AG10803 (cell line): ENCODE results near the gene MRPL41.
"Not testable (repeated sequence)": the region's sequence is repeated elsewhere in the genome, so short reads cannot be mapped to it uniquely, and the experiment has no call there.

Source experiments
- DNase-seq: peaks from one replicate; pipeline ENCODE4 v3.0.0; 2010; ENCODE audit warnings: low read depth
- H3K4me3 ChIP-seq: 2 replicates; pipeline ENCODE4 v1.5.1; 2011; ENCODE audit warnings: mild to moderate bottlenecking, low read length, control low read depth
- TF ChIP-seq, protein P1 (sequence below): conservative IDR thresholded peaks from 2 replicates; pipeline ENCODE4 v1.5.1; 2011; ENCODE audit warnings: mild to moderate bottlenecking, low read length, control low read depth, inconsistent platforms

Gene MRPL41

DNA sequence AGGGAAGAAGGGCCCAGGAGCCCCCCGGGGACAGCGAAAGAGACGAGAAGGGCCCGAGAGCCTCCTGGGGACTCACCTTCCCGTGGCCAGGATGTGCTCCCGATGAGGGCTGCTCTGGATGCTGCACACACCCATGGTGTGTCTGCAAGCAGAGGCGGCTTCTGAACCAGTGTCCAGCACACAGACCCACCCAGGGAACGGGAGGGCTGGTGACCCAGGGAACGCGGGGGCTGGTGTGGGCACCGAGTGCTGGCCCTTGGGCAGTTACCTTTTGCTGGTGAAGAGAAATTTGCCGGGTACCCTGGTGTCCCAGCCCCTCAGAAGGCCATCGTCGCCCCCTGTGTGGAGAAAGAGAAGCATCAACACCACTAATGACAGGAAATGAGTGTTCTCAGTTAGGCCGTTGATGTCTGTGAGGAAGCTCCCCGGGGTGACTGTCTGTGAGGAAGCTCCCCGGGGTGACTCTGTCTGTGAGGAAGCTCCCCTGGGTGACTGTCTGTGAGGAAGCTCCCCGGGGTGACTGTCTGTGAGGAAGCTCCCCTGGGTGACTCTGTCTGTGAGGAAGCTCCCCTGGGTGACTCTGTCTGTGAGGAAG lies 13.2 kb downstream of the MRPL41 start:
- no peak overlapping the region for H3K4me3 ChIP-seq
- no peak for DNase-seq
- TF ChIP-seq, protein P1, sequence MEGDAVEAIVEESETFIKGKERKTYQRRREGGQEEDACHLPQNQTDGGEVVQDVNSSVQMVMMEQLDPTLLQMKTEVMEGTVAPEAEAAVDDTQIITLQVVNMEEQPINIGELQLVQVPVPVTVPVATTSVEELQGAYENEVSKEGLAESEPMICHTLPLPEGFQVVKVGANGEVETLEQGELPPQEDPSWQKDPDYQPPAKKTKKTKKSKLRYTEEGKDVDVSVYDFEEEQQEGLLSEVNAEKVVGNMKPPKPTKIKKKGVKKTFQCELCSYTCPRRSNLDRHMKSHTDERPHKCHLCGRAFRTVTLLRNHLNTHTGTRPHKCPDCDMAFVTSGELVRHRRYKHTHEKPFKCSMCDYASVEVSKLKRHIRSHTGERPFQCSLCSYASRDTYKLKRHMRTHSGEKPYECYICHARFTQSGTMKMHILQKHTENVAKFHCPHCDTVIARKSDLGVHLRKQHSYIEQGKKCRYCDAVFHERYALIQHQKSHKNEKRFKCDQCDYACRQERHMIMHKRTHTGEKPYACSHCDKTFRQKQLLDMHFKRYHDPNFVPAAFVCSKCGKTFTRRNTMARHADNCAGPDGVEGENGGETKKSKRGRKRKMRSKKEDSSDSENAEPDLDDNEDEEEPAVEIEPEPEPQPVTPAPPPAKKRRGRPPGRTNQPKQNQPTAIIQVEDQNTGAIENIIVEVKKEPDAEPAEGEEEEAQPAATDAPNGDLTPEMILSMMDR, result no peak

DNA sequence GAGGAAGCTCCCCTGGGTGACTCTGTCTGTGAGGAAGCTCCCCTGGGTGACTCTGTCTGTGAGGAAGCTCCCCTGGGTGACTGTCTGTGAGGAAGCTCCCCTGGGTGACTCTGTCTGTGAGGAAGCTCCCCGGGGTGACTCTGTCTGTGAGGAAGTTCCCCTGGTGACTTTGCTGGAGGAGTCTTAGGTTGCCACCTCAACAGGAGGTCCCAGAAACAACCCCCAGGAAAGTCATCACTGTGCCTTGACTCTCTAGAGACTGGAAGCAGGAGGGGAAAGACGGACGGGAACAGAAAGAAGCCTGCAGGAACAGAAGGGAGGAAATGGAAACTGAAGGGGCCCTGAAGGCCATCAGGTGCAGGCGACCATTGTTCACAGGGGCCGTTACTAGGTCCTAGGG lies 16.8 kb downstream of the MRPL41 start:
- DNase-seq, H3K4me3 ChIP-seq: not testable (repeated sequence)

DNA sequence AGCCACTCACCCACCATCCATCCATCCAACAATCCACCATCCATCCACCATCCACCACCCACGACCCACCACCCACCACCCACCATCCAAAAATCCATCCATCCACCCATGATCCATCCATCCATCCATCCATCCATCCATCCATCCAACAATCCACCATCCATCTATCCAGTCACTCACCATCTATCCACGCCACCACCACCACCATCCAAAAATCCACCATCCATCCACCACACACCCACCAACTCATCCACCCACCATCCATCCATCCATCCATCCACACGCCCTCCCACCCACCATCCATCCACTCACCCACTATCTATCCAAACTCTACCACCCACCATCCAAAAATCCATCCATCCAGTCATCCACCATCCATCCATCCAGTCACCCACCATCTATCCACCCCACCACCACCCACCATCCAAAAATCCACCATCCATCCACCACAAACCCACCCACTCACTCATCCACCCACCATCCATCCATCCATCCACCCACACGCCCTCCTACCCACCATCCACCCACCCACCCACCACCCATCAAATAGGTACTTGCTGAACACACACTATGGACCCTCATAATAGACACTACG lies 18.0 kb downstream of the MRPL41 start:
- H3K4me3 ChIP-seq, result no peak overlapping the region
- TF ChIP-seq, protein P1, result no peak
- DNase-seq, result no peak

DNA sequence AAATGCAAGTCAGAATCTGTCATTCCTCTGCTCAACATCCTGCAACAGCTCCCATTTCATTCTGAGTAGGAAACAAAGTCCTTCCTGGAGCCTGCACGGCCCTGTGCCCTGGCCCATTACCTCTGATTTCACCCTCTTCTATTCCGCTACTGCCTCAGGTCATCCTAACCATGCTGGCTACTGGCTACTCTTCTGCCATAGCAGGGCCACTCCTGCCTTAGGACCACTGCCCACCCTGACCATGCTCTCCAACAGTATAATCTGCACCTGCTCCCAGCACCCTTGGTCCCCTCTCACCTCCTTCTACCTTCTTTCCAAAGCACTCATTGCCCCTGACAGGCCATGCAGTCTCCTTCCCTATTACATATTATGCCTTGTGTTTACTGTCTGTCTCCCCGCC lies 18.9 kb downstream of the MRPL41 start:
- TF ChIP-seq, protein P1, result no peak
- no peak for DNase-seq
- no peak overlapping the region for H3K4me3 ChIP-seq

DNA sequence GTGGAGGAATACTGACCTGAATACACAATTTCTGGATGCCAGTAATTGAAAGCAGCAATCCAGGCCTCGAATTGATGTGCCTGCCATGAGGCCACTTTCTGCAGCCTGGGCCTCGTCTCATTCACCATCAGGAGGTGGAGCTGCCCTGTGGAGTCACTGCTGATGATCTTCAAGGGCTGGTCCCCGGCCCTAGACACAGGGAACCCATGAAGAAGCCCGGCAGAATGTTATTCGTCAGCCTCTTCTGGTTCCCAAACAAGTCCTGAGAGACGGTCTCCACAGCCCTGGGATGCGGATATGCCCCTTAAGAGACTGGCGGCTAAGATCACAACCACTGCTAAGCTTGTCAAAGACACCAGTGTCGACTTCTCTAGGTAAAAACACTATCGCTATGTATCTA lies 22.5 kb downstream of the MRPL41 start:
- TF ChIP-seq, protein P1, result no peak
- H3K4me3 ChIP-seq, result no peak overlapping the region
- DNase-seq, result no peak

GRCh38 chr9:137575364-137575715 lies 23.7 kb downstream of the MRPL41 start:
- TF ChIP-seq, protein P1, result no peak
- H3K4me3 ChIP-seq, result no peak overlapping the region
- DNase-seq, result no peak

DNA sequence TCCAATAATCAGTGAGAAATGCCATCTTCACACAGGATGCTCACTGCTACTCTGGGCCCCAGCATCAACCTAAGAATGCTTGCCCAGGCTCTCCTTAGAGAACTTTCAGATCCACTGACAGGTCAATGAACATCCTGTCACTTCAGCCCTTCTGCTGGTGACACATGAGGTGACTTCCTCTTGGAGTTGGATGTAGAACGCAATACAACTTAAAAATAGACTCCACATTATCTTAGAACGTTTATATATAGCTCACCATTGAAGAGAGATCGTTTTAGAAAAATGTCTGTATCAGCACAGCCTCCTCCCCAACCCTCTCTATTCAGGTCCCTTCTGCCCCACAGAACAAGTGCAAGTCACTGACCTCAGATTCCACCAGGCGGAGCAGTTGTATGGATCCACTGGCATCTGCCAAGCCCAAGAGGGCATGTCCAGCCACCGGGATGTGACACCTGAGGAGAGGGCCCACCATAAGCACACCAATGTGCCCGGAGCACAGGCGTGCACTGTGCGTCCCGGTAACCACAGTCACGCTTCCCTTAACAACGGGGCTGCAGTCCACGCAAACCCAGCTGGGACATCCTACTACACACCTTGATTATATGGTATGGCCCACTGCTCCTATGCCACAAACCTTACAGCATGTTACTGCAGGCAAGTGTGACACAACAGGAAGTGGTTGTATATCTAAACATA lies 24.2 kb downstream of the MRPL41 start:
- no peak overlapping the region for H3K4me3 ChIP-seq
- TF ChIP-seq, protein P1, result no peak
- DNase-seq, result no peak
